Transverse colon (tissue), 4 donors: ENCODE data around the gene PPM1N. TPM values are rescaled to one million over a fixed set of nuclear protein-coding genes. Genes with fewer than 3 reads are reported as not detected.

Source experiments
- DNase-seq: peaks from one replicate; pipeline ENCODE4 v3.0.0-alpha.2; 2019
- H3K27ac ChIP-seq, 4 donors: fragments of 200-600 bp; sonication (generic); 2 replicates each; pipeline ENCODE4 v1.5.1; 2016 to 2018; ENCODE audit warnings: inconsistent platforms in 4 of 4
- H3K27me3 ChIP-seq: fragments of 200-600 bp; sonication (generic); 2 replicates; pipeline ENCODE4 v1.5.1; 2017; ENCODE audit warnings: inconsistent platforms
- H3K36me3 ChIP-seq, 4 donors: fragments of 200-600 bp; sonication (generic); 2 replicates each; pipeline ENCODE4 v1.5.1; 2017 to 2019; ENCODE audit warnings: inconsistent platforms in 4 of 4
- H3K4me1 ChIP-seq, 4 donors: fragments of 200-600 bp; sonication (generic); 2 replicates each; pipeline ENCODE4 v1.5.1; 2017 to 2020; ENCODE audit warnings: inconsistent platforms in 4 of 4
- H3K4me3 ChIP-seq, 4 donors: fragments of 200-600 bp; sonication (generic); 1 replicate in 1 of 4; 2 replicates in 3 of 4; pipeline versions ENCODE4 v1.5.1 to v1.6.1; 2017 to 2019; ENCODE audit warnings: inconsistent platforms in 4 of 4
- H3K9me3 ChIP-seq, 2 donors: fragments of 200-600 bp; sonication (generic); 2 replicates each; pipeline ENCODE4 v1.5.1; 2017 to 2019; ENCODE audit warnings: inconsistent platforms in 2 of 2
- EP300 ChIP-seq: sonication (generic); formaldehyde crosslinking; IDR thresholded peaks from one replicate; pipeline ENCODE4 v1.6.1; 2017; ENCODE audit warnings: antibody characterized with exemption, low read depth
- POLR2A ChIP-seq: fragments of 450-650 bp; IDR thresholded peaks from one replicate; pipeline ENCODE4 v1.6.1; 2016; ENCODE audit warnings: antibody characterized with exemption, mild to moderate bottlenecking, moderate library complexity
- POLR2AphosphoS5 ChIP-seq, 3 donors: sonication (generic); formaldehyde crosslinking; IDR thresholded peaks; one replicate each; pipeline ENCODE4 v1.6.1; 2016; ENCODE audit warnings: antibody characterized with exemption in 3 of 3
- WGBS, 2 donors: methylation state at CpG; one replicate each; pipeline ENCODE4 v1.1.5; 2018; ENCODE audit warnings: low coverage in 1 of 2; 5-methylcytosine and 5-hydroxymethylcytosine counted together
- in situ Hi-C, 4 donors: fragments of 200-750 bp; cut with MboI; loops; one replicate each; pipeline versions ENCODE4 v1.15.0 to v1.15.1; 2017; ENCODE audit warnings: low sequenced_read_pairs in 3 of 4, low pct_ligation_motif_present in 1 of 4, low pct_unique_long_range_greater_than_20kb in 1 of 4
- intact Hi-C: fragments of 100-400 bp; cut with DNase I; formaldehyde crosslinking; loops from one replicate; pipeline ENCODE4 v1.15.1; 2023; ENCODE audit warnings: low total_unique reads
- total RNA-seq, 4 donors: library from RNA; depleted of rRNA; stranded (reverse); fragments of >200 nt; gene quantifications; one replicate each; pipeline ENCODE4 v1.1.0, GENCODE V29; 2016
- TF ChIP-seq, protein P1 (sequence below), 5 experiments: fragments of 200-600 bp in 3 of 5; fragments of 450-650 bp in 2 of 5; sonication (generic) in 3 of 5; IDR thresholded peaks; 1 replicate in 2 of 5; 2 replicates in 3 of 5; pipeline ENCODE4 v1.5.1; 2016 to 2017; ENCODE audit warnings: antibody characterized with exemption in 5 of 5, inconsistent platforms in 3 of 5, mild to moderate bottlenecking in 2 of 5, moderate library complexity in 1 of 5

Gene PPM1N
- total RNA-seq, 4 donors from 2014 or later: 1.00 to 4.3 (median 1.4) TPM; not detected in 1

- intact Hi-C loops (no loop called here), in situ Hi-C loops (no loop called here)
- Histone ChIP-seq H3K4me1 (peaks cover 10 to 34% (median 12%) of the 10 kb centered on the region in 4 donors), H3K36me3 (no peaks in the 10 kb centered on the region), H3K4me3 (no peak overlapping the region), H3K27ac (no peak overlapping the region), H3K27me3 (peaks cover 49% of the 10 kb centered on the region), H3K9me3 (no peaks in the 10 kb centered on the region)
- DNase-seq: no peak
- TF ChIP-seq EP300 (no peak), POLR2A (no peak), POLR2AphosphoS5 (IDR thresholded peaks at IDR 0.05) (no peak)
- TF ChIP-seq, protein P1, sequence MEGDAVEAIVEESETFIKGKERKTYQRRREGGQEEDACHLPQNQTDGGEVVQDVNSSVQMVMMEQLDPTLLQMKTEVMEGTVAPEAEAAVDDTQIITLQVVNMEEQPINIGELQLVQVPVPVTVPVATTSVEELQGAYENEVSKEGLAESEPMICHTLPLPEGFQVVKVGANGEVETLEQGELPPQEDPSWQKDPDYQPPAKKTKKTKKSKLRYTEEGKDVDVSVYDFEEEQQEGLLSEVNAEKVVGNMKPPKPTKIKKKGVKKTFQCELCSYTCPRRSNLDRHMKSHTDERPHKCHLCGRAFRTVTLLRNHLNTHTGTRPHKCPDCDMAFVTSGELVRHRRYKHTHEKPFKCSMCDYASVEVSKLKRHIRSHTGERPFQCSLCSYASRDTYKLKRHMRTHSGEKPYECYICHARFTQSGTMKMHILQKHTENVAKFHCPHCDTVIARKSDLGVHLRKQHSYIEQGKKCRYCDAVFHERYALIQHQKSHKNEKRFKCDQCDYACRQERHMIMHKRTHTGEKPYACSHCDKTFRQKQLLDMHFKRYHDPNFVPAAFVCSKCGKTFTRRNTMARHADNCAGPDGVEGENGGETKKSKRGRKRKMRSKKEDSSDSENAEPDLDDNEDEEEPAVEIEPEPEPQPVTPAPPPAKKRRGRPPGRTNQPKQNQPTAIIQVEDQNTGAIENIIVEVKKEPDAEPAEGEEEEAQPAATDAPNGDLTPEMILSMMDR (IDR thresholded peaks at IDR 0.05): no peak
- WGBS, 2 donors: 66 to 67% methylated on average over 16 to 27 of the region's 27 CpGs
Observed at GRCh38 chr19:45473682-45474605, 24.3 kb upstream of the PPM1N start.

DNA sequence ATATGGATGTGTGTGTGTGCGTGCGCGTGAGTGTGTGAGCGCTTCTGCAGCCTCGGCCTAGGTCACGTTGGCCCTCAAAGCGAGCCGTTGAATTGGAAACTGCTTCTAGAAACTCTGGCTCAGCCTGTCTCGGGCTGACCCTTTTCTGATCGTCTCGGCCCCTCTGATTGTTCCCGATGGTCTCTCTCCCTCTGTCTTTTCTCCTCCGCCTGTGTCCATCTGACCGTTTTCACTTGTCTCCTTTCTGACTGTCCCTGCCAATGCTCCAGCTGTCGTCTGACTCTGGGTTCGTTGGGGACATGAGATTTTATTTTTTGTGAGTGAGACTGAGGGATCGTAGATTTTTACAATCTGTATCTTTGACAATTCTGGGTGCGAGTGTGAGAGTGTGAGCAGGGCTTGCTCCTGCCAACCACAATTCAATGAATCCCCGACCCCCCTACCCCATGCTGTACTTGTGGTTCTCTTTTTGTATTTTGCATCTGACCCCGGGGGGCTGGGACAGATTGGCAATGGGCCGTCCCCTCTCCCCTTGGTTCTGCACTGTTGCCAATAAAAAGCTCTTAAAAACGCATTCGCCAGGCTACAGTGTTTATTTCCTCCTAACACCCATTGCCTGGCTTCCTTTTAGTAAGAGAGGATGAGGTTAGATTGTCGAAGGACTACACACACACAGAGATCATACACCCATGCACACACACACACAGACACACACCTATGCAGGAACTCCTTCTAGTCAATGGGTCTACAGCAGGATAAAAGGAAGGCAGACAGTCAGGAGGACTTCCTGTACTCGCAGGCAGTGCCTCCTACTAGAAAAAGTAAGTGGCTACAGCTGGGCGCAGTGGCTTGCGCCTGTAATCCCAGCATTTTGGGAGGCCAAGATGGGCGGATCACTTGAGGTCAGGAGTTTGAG lies 23.4 kb upstream of the PPM1N start:
- peaks cover 49% of the 10 kb centered on the region for H3K27me3 ChIP-seq
- H3K4me3 ChIP-seq: no peak overlapping the region
- intact Hi-C loops (no loop called here), in situ Hi-C loops (loop anchor here (5.0 kb wide), 2 partner anchors 33 to 38 kb away; no protein-coding TSS in a partner anchor)
- peaks cover 8 to 32% (median 11%) of the 10 kb centered on the region in 4 donors for H3K4me1 ChIP-seq
- H3K9me3 ChIP-seq: no peaks in the 10 kb centered on the region
- H3K27ac ChIP-seq: no peak overlapping the region
- H3K36me3 ChIP-seq: no peaks in the 10 kb centered on the region
- no peak for DNase-seq
- TF ChIP-seq POLR2A: no peak
- TF ChIP-seq POLR2AphosphoS5 (IDR thresholded peaks at IDR 0.05): no peak
- no peak for TF ChIP-seq EP300
- TF ChIP-seq, protein P1 (IDR thresholded peaks at IDR 0.05): no peak
- 43 to 49% methylated on average over 11 to 28 of the region's 28 CpGs for WGBS, 2 donors

GRCh38 chr19:45475537-45476291 lies 22.5 kb upstream of the PPM1N start:
- Histone ChIP-seq H3K4me3 (no peak overlapping the region), H3K27me3 (peaks cover 49% of the 10 kb centered on the region), H3K4me1 (peaks cover 4 to 24% (median 7%) of the 10 kb centered on the region in 4 donors), H3K27ac (no peak overlapping the region), H3K36me3 (no peaks in the 10 kb centered on the region), H3K9me3 (no peaks in the 10 kb centered on the region)
- no peak for DNase-seq
- WGBS, 2 donors: 58 to 69% methylated on average over 3 to 6 of the region's 6 CpGs
- TF ChIP-seq EP300: no peak
- no peak for TF ChIP-seq POLR2A
- TF ChIP-seq, protein P1 (IDR thresholded peaks at IDR 0.05): no peak
- TF ChIP-seq POLR2AphosphoS5 (IDR thresholded peaks at IDR 0.05): no peak
- intact Hi-C loops (no loop called here), in situ Hi-C loops (loop anchor here (5.0 kb wide), 2 partner anchors 33 to 38 kb away; no protein-coding TSS in a partner anchor)
